WI38 (cell line): ENCODE data around the gene PDE10A.
"Not testable (repeated sequence)": the region's sequence is repeated elsewhere in the genome, so short reads cannot be mapped to it uniquely, and the experiment has no call there.

Experiments used
- H3K4me3 ChIP-seq: 2 replicates; pipeline ENCODE4 v1.5.1; 2011; ENCODE audit warnings: low read depth, mild to moderate bottlenecking, control low read depth, low read length
- TF ChIP-seq, protein P1 (sequence below): IDR thresholded peaks from 2 replicates; pipeline ENCODE4 v1.5.1; 2012; ENCODE audit warnings: low read depth, mild to moderate bottlenecking, control low read depth, low read length

The PDE10A gene

DNA sequence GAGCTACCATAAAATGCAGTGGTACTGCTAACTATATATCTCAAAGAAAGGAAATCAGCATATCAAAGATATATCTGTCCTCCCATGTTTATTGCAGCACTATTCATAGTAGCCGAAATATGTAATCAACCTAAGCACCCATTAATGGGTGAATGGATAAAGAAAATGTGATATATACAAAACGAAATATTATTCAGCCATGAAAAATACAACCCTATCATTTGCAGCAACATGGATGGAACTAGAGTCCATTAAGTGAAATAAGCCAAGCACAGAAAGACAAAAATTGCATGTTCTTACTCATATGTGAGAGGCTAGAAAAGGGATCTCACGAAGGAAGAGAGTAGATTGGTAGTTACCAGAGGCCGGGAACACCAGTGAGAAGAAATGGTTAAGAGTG, 126.1 kb downstream of the PDE10A start:
- TF ChIP-seq, protein P1, sequence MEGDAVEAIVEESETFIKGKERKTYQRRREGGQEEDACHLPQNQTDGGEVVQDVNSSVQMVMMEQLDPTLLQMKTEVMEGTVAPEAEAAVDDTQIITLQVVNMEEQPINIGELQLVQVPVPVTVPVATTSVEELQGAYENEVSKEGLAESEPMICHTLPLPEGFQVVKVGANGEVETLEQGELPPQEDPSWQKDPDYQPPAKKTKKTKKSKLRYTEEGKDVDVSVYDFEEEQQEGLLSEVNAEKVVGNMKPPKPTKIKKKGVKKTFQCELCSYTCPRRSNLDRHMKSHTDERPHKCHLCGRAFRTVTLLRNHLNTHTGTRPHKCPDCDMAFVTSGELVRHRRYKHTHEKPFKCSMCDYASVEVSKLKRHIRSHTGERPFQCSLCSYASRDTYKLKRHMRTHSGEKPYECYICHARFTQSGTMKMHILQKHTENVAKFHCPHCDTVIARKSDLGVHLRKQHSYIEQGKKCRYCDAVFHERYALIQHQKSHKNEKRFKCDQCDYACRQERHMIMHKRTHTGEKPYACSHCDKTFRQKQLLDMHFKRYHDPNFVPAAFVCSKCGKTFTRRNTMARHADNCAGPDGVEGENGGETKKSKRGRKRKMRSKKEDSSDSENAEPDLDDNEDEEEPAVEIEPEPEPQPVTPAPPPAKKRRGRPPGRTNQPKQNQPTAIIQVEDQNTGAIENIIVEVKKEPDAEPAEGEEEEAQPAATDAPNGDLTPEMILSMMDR: no peak
- H3K4me3 ChIP-seq: no peak overlapping the region

GRCh38 chr6:165519316-165519715, 143.7 kb downstream of the PDE10A start:
- H3K4me3 ChIP-seq: no peak overlapping the region
- TF ChIP-seq, protein P1: no peak

- TF ChIP-seq, protein P1: no peak
- no peak overlapping the region for H3K4me3 ChIP-seq
These were observed 146.9 kb downstream of the PDE10A start for GRCh38 chr6:165515963-165516624.

DNA sequence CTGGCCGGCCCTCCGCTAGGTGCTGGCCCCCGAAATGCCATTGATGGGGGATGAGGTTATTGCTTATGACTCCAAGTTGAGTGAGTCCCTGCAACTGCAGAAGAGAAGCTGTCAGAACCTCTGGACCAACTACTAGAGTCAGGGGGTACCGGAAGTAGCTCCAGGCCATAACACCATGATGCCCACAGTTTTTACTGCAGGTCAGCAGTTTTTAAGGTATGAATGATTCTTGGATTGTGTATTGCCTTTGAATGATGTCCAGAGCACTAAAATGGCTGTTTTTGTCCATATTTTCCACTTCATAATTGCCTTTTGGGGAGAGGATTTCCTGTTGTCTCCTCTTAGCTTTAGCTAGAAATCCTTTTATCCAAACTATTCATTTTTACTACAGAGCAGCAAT, 148.4 kb downstream of the PDE10A start:
- H3K4me3 ChIP-seq: no peak overlapping the region
- TF ChIP-seq, protein P1: no peak

DNA sequence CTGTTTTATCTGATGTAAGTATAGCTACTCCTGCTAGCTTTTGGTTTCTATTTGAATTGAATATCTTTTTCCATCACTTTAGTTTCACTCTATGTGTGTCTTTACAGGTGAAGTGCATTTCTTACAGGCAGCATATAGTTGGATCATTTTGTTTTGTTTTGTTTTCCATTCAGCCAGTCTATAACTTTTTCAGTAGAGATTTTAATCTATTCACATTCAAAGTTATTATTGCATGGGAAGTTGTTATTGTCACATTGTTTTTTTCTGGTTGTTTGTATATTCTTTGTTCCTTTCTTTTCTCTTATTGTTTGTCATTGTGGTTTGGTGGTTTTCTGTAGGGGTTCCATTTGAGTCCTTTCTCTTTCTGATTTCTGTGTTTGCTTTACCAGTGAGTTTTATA, 151.2 kb downstream of the PDE10A start:
- TF ChIP-seq, protein P1: no peak
- no peak overlapping the region for H3K4me3 ChIP-seq

DNA sequence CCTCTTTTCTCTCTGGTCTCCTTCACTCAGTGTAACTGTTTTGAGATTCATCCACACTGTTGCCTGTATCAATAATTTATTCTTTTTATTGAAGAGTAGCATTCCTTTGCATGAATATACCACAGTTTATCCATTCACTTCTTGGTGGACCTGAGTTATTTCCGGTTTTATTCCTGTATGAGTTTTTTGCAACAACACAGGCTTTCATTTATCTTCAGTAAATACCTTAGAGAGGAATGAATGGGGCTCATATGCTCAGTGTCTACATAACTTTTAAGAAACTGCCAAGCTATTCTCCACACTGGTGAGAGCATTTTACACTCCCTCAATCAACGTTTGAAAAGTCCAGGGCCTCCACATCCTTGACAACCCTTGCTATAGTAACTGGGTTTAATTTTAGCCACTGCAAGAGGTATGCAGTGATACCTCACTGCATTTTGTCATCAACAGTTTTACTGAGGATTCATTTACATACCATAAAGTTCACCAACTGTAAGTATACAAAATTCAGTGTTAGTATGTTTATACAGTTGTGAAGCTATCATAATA, 154.6 kb downstream of the PDE10A start:
- H3K4me3 ChIP-seq: no peak overlapping the region
- TF ChIP-seq, protein P1: no peak

DNA sequence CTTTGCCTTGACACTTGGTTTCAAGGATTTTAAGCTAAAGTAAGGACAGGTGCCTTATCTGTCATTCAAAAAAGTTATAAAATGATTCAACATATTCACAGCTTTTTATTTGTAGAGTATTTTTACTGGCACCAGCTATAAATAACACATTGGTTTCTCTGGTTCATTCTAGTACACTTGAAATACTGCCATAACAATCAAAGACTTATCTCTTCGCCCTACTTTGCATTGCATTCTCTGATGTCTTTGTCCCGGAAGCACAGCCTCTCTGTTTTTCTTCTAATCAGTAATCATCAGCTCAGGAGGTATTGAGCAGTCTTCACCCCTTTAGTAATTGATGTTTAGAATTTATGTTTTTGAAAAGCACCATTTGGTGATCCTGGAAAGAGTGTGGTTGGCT, 156.4 kb downstream of the PDE10A start:
- H3K4me3 ChIP-seq: no peak overlapping the region
- TF ChIP-seq, protein P1: no peak

- not testable (repeated sequence) for H3K4me3 ChIP-seq
These were observed 162.7 kb downstream of the PDE10A start for GRCh38 chr6:165500214-165500907.
